Activated CD4-positive, CD25-positive, alpha-beta regulatory T cell treated with anti-CD3 and anti-CD28 coated beads, Interleukin-2, amount 50 U/mL, for 16 hours (primary cell): ENCODE measurements around the gene TTF2.
"Not testable (repeated sequence)": the region's sequence is repeated elsewhere in the genome, so short reads cannot be mapped to it uniquely, and the experiment has no call there.

ENCODE experiments used
- DNase-seq: peaks from one replicate; pipeline ENCODE4 v3.0.0-alpha.2; 2020; ENCODE audit warnings: low read depth, low spot score

TTF2 gene

DNA sequence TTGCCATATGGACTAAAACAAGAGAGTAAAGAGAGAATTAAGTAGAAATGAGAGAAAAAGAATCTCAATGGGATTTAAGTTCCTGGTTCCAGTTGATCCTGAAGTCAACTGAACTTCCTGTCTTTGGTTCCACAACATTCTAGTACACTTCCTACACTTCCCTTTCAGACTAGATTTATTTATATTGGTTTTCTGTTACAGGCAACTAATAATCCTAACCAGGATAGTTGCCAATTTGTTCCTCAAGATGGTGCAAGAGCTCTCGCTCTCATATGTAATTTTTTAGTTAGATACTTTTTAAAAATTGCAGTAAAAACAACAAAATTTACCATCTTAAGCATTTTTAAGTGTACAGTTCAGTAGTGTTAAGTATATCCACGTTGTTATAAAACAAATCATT is 90.2 kb downstream of the TTF2 start:
- no peak for DNase-seq

DNA sequence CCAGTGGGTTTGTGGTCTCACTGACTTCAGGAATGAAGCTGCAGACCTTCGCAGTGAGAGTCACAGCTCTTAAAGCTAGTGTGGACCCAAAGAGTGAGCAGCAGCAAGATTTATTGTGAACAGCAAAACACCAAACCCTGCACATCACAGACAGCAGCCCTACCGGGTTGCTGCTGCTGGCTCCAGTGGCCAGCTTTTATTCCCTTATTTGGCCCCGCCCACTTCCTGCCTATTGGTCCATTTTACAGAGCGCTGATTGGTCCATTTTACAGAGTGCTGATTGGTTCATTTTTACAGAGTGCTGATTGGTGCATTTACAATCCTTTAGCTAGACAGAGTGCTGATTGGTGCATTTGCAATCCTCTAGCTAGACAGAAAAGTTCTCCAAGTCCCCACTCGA is 91.2 kb downstream of the TTF2 start:
- DNase-seq = not testable (repeated sequence)
